H9 (cell line): ENCODE measurements around the gene MAGI3. TPM values are rescaled to one million over a fixed set of nuclear protein-coding genes. Genes with fewer than 3 reads are reported as not detected.

Experiments used
- DNase-seq: peaks from one replicate; pipeline ENCODE4 v3.0.0-alpha.2; 2017
- H2AFZ ChIP-seq: one replicate; pipeline ENCODE4 v1.6.1; 2013; ENCODE audit warnings: mild to moderate bottlenecking, low read length, control low read depth, moderate library complexity
- H2AK5ac ChIP-seq: 2 replicates; pipeline ENCODE4 v1.6.1; 2013; ENCODE audit warnings: low read length, control low read depth, mixed read lengths; ENCODE audit not compliant: insufficient read length
- H2BK120ac ChIP-seq: one replicate; pipeline ENCODE4 v1.6.1; 2013; ENCODE audit warnings: low read depth, mild to moderate bottlenecking, low read length, control low read depth, inconsistent platforms; ENCODE audit not compliant: poor library complexity, severe bottlenecking
- H2BK12ac ChIP-seq: 2 replicates; pipeline ENCODE4 v1.6.1; 2013; ENCODE audit warnings: low read length, control low read depth, mixed read lengths, low read depth; ENCODE audit not compliant: insufficient read length
- H2BK15ac ChIP-seq: 2 replicates; pipeline ENCODE4 v1.6.1; 2013; ENCODE audit warnings: low read depth, low read length, control low read depth
- H2BK20ac ChIP-seq: one replicate; pipeline ENCODE4 v1.6.1; 2013; ENCODE audit warnings: low read depth, mild to moderate bottlenecking, low read length, control low read depth, inconsistent platforms; ENCODE audit not compliant: poor library complexity, severe bottlenecking
- H2BK5ac ChIP-seq: 2 replicates; pipeline ENCODE4 v1.6.1; 2013; ENCODE audit warnings: low read length, control low read depth, mixed read lengths; ENCODE audit not compliant: insufficient read length
- H3K14ac ChIP-seq: 2 replicates; pipeline ENCODE4 v1.6.1; 2013; ENCODE audit warnings: low read length, control low read depth; ENCODE audit not compliant: insufficient read depth
- H3K18ac ChIP-seq: 2 replicates; pipeline ENCODE4 v1.6.1; 2013; ENCODE audit warnings: low read depth, mild to moderate bottlenecking, mixed read lengths, low read length, control low read depth; ENCODE audit not compliant: insufficient read length
- H3K23ac ChIP-seq: 2 replicates; pipeline ENCODE4 v1.6.1; 2013; ENCODE audit warnings: low read length, control low read depth, mixed read lengths, low read depth; ENCODE audit not compliant: insufficient read length
- H3K23me2 ChIP-seq: 2 replicates; pipeline ENCODE4 v1.6.1; 2013; ENCODE audit warnings: low read depth, mild to moderate bottlenecking, mixed read lengths, low read length, control low read depth; ENCODE audit not compliant: insufficient read length, poor library complexity, severe bottlenecking
- H3K27ac ChIP-seq: 2 replicates; pipeline ENCODE4 v1.5.1; 2013; ENCODE audit warnings: low read length, control low read depth, mixed read lengths, low read depth; ENCODE audit not compliant: insufficient read length
- H3K27me3 ChIP-seq: 2 replicates; pipeline ENCODE4 v1.6.1; 2013; ENCODE audit warnings: low read length, control low read depth, inconsistent platforms; ENCODE audit not compliant: insufficient read depth
- H3K4ac ChIP-seq: 2 replicates; pipeline ENCODE4 v1.6.1; 2013; ENCODE audit warnings: low read depth, mild to moderate bottlenecking, control low read depth, inconsistent platforms, low read length, moderate library complexity
- H3K4me1 ChIP-seq: 2 replicates; pipeline ENCODE4 v1.6.1; 2013; ENCODE audit warnings: low read length, control low read depth, inconsistent platforms; ENCODE audit not compliant: insufficient read depth
- H3K4me2 ChIP-seq: 2 replicates; pipeline ENCODE4 v1.6.1; 2013; ENCODE audit warnings: low read length, control low read depth, mixed read lengths; ENCODE audit not compliant: insufficient read length, insufficient read depth
- H3K56ac ChIP-seq: 2 replicates; pipeline ENCODE4 v1.6.1; 2013; ENCODE audit warnings: low read depth, mild to moderate bottlenecking, mixed read lengths, low read length, control low read depth; ENCODE audit not compliant: insufficient read length
- H3K79me1 ChIP-seq: 2 replicates; pipeline ENCODE4 v1.6.1; 2013; ENCODE audit warnings: low read depth, mild to moderate bottlenecking, moderate library complexity, low read length, control low read depth, inconsistent platforms; ENCODE audit not compliant: insufficient read depth, poor library complexity, severe bottlenecking
- H3K79me2 ChIP-seq: 2 replicates; pipeline ENCODE4 v1.6.1; 2013; ENCODE audit warnings: low read length, control low read depth, inconsistent platforms; ENCODE audit not compliant: insufficient read depth
- H3K9ac ChIP-seq: 2 replicates; pipeline ENCODE4 v1.6.1; 2013; ENCODE audit warnings: low read length, control low read depth, mixed read lengths; ENCODE audit not compliant: insufficient read length; ENCODE audit errors: extremely low read depth
- H3K9me3 ChIP-seq: one replicate; pipeline ENCODE4 v1.6.1; 2013; ENCODE audit warnings: low read depth, low read length, inconsistent platforms; ENCODE audit not compliant: control insufficient read depth
- H3T11ph ChIP-seq: one replicate; pipeline ENCODE4 v1.6.1; 2013; ENCODE audit warnings: mild to moderate bottlenecking, low read length, control low read depth, inconsistent platforms
- H4K20me1 ChIP-seq: one replicate; pipeline ENCODE4 v1.6.1; 2013; ENCODE audit not compliant: control insufficient read depth, insufficient read length, insufficient read depth
- H4K5ac ChIP-seq: 2 replicates; pipeline ENCODE4 v1.6.1; 2013; ENCODE audit warnings: low read depth, mild to moderate bottlenecking, mixed read lengths, low read length, control low read depth; ENCODE audit not compliant: insufficient read length
- H4K8ac ChIP-seq: replicated peaks from 2 replicates; pipeline ENCODE4 v1.6.1; 2013; ENCODE audit warnings: low read length, control low read depth, mixed read lengths, low read depth; ENCODE audit not compliant: insufficient read length
- H4K91ac ChIP-seq: 2 replicates; pipeline ENCODE4 v1.6.1; 2013; ENCODE audit warnings: low read depth, mild to moderate bottlenecking, moderate library complexity, mixed read lengths, low read length, control low read depth; ENCODE audit not compliant: insufficient read length
- H3K27ac Mint-ChIP-seq, 3 experiments: 2 replicates in 2 of 3; 3 replicates in 1 of 3; pipeline ENCODE4 v1.8.0; 2020 to 2021; ENCODE audit warnings: mixed read lengths in 3 of 3, mild to moderate bottlenecking in 1 of 3, moderate library complexity in 1 of 3
- H3K27me3 Mint-ChIP-seq: 2 replicates; pipeline ENCODE4 v1.8.0; 2021; ENCODE audit warnings: low read depth, mild to moderate bottlenecking, moderate library complexity, mixed read lengths
- H3K36me3 Mint-ChIP-seq, 3 experiments: 2 replicates in 2 of 3; 3 replicates in 1 of 3; pipeline ENCODE4 v1.8.0; 2020 to 2021; ENCODE audit warnings: low read depth in 3 of 3, mixed read lengths in 3 of 3; ENCODE audit not compliant: insufficient read depth in 1 of 3
- H3K4me1 Mint-ChIP-seq, 2 experiments: 2 replicates each; pipeline ENCODE4 v1.8.0; 2020; ENCODE audit warnings: mixed read lengths in 2 of 2
- H3K4me3 Mint-ChIP-seq, 2 experiments: 2 replicates in 1 of 2; 3 replicates in 1 of 2; pipeline ENCODE4 v1.8.0; 2020 to 2021; ENCODE audit warnings: mild to moderate bottlenecking in 2 of 2, mixed read lengths in 2 of 2, moderate library complexity in 1 of 2
- H3K9me3 Mint-ChIP-seq, 2 experiments: 2 replicates in 1 of 2; 3 replicates in 1 of 2; pipeline ENCODE4 v1.8.0; 2020; ENCODE audit warnings: mild to moderate bottlenecking in 2 of 2, mixed read lengths in 2 of 2, moderate library complexity in 1 of 2
- CTCF ChIP-seq: fragments of 200-600 bp; sonication (generic); conservative IDR thresholded peaks from 3 replicates; pipeline ENCODE4 v1.8.0; 2021; ENCODE audit warnings: antibody characterized with exemption, mild to moderate bottlenecking
- WGBS: extraction: QIAGEN DNeasy Blood & Tissue Kit; methylation state at CpG from one replicate; pipeline ENCODE4 v1.1.7; 2013; ENCODE audit warnings: missing lambda C conversion rate, low lambda C conversion rate, mixed read lengths; ENCODE audit not compliant: insufficient read length; ENCODE audit errors: extremely low coverage; 5-methylcytosine and 5-hydroxymethylcytosine counted together
- total RNA-seq: library from RNA; stranded (reverse); gene quantifications from 2 replicates; pipeline ENCODE4 v1.2.1, GENCODE V29; 2021

Gene MAGI3
- total RNA-seq, 1 experiment from 2014 or later = 8.2 TPM

- Histone ChIP-seq H3K4me2 (no peak overlapping the region), H2BK12ac (no peak overlapping the region), H3K4ac (no peak overlapping the region), H3K79me2 (no peaks in the 10 kb centered on the region), H3K18ac (no peak overlapping the region), H3K9me3 (no peaks in the 10 kb centered on the region), H4K5ac (no peak overlapping the region), H3K27me3 (no peaks in the 10 kb centered on the region), H2AFZ (no peak overlapping the region), H4K8ac (no peak overlapping the region), H2BK20ac (no peak overlapping the region), H3K23me2 (no peaks in the 10 kb centered on the region), H3K4me1 (no peaks in the 10 kb centered on the region), H4K91ac (no peak overlapping the region), H2BK15ac (no peak overlapping the region), H2BK5ac (no peak overlapping the region), H2AK5ac (no peak overlapping the region), H3K23ac (no peak overlapping the region), H3K27ac (no peak overlapping the region), H3K56ac (no peak overlapping the region), H3K79me1 (no peaks in the 10 kb centered on the region), H2BK120ac (no peak overlapping the region), H3K14ac (no peak overlapping the region), H3K9ac (no peak overlapping the region), H3T11ph (no peak overlapping the region), H4K20me1 (no peaks in the 10 kb centered on the region)
- Mint-ChIP-seq H3K4me3 (no peak overlapping the region), H3K4me1 (peaks cover 7 to 8% of the 10 kb centered on the region in 2 experiments), H3K36me3 (peaks cover 0 to 4% (median 0%) of the 10 kb centered on the region in 3 experiments; a peak in 1 of 7 replicates), H3K9me3 (no peaks in the 10 kb centered on the region; a peak in 2 of 5 replicates), H3K27me3 (no peaks in the 10 kb centered on the region), H3K27ac (no peak overlapping the region)
- no peak for TF ChIP-seq CTCF
- DNase-seq = no peak
- WGBS = no CpG with 5 or more reads among the region's 6 CpGs
Observed at GRCh38 chr1:113576271-113576670, 186.0 kb downstream of the MAGI3 start.
